Neural cell (in vitro differentiated cells): ENCODE data around the gene TRA2A. TPM values are rescaled to one million over a fixed set of nuclear protein-coding genes. Genes with fewer than 3 reads are reported as not detected.

Experiments used
- H2AFZ ChIP-seq: fragments of 200-600, 300-800 bp; sonication (generic), shearing (Covaris generic); 2 replicates; pipeline ENCODE4 v1.6.0; 2014; ENCODE audit warnings: low read depth, mild to moderate bottlenecking, antibody characterized with exemption, low read length, moderate library complexity
- H3F3A ChIP-seq: fragments of 200-600 bp; shearing (Covaris generic); 2 replicates; pipeline ENCODE4 v1.6.1; 2016; ENCODE audit warnings: mild to moderate bottlenecking, moderate library complexity, mixed read lengths, antibody characterized with exemption, low read length; ENCODE audit not compliant: insufficient read depth, poor library complexity, severe bottlenecking
- H3K27ac ChIP-seq: fragments of 200-600, 300-800 bp; sonication (generic), shearing (Covaris generic); 2 replicates; pipeline ENCODE4 v1.5.1; 2014; ENCODE audit warnings: mild to moderate bottlenecking, low read length, moderate library complexity
- H3K27me3 ChIP-seq: fragments of 300-800, 200-600 bp; sonication (generic), shearing (Covaris generic); 2 replicates; pipeline ENCODE4 v1.6.0; 2014; ENCODE audit warnings: mild to moderate bottlenecking, low read depth, low read length, moderate library complexity; ENCODE audit not compliant: insufficient read depth
- H3K36me3 ChIP-seq: fragments of 300-800, 200-600 bp; sonication (generic), shearing (Covaris generic); 2 replicates; pipeline ENCODE4 v1.5.1; 2014; ENCODE audit warnings: mild to moderate bottlenecking, antibody characterized with exemption, low read length, moderate library complexity; ENCODE audit not compliant: insufficient read depth
- H3K4me2 ChIP-seq: fragments of 300-800, 200-600 bp; sonication (generic), shearing (Covaris generic); 2 replicates; pipeline ENCODE4 v1.6.0; 2014; ENCODE audit warnings: mild to moderate bottlenecking, low read length
- H3K4me3 ChIP-seq: fragments of 300-800, 200-600 bp; sonication (generic), shearing (Covaris generic); 2 replicates; pipeline ENCODE4 v1.5.1; 2014; ENCODE audit warnings: mild to moderate bottlenecking, low read length, moderate library complexity
- H3K79me2 ChIP-seq: fragments of 200-600 bp; shearing (Covaris generic); replicated peaks from 2 replicates; pipeline ENCODE4 v1.6.0; 2014; ENCODE audit warnings: mild to moderate bottlenecking, low read length, moderate library complexity; ENCODE audit not compliant: insufficient read depth
- H3K9ac ChIP-seq: fragments of 300-800, 200-600 bp; sonication (generic), shearing (Covaris generic); 2 replicates; pipeline ENCODE4 v1.6.1; 2016; ENCODE audit warnings: mild to moderate bottlenecking, low read length, mixed read lengths
- H3K9me2 ChIP-seq: fragments of 200-600 bp; shearing (Covaris generic); 2 replicates; pipeline ENCODE4 v1.6.1; 2016; ENCODE audit warnings: mild to moderate bottlenecking, low read length, mixed read lengths; ENCODE audit not compliant: insufficient read depth
- H3K9me3 ChIP-seq: fragments of 200-600, 300-800 bp; sonication (generic), shearing (Covaris generic); 2 replicates; pipeline ENCODE4 v1.6.1; 2016; ENCODE audit warnings: mild to moderate bottlenecking, mixed run types, low read length, moderate library complexity, mixed read lengths
- H4K20me1 ChIP-seq: fragments of 200-600 bp; shearing (Covaris generic); 2 replicates; pipeline ENCODE4 v1.6.1; 2016; ENCODE audit warnings: mild to moderate bottlenecking, mixed run types; ENCODE audit not compliant: insufficient read depth
- EP300 ChIP-seq: fragments of 450-650 bp; conservative IDR thresholded peaks from 2 replicates; pipeline ENCODE4 v1.6.1; 2014; ENCODE audit warnings: antibody characterized with exemption, mild to moderate bottlenecking, moderate library complexity; ENCODE audit not compliant: poor library complexity, severe bottlenecking
- EZH2 ChIP-seq: fragments of 200-600, 300-800 bp; shearing (Covaris generic), sonication (generic); IDR thresholded peaks from 2 replicates; pipeline ENCODE4 v1.6.1; 2014; ENCODE audit warnings: antibody characterized with exemption, low read length, borderline replicate concordance, mild to moderate bottlenecking; ENCODE audit not compliant: insufficient read depth, poor library complexity, severe bottlenecking
- MXI1 ChIP-seq: fragments of 450-650 bp; conservative IDR thresholded peaks from 2 replicates; pipeline ENCODE4 v1.6.1; 2014; ENCODE audit warnings: antibody characterized with exemption, mild to moderate bottlenecking; ENCODE audit not compliant: poor library complexity, severe bottlenecking
- POLR2AphosphoS5 ChIP-seq: IDR thresholded peaks from 2 replicates; pipeline ENCODE4 v1.6.1; 2012
- RAD21 ChIP-seq: fragments of 450-650 bp; conservative IDR thresholded peaks from 2 replicates; pipeline ENCODE4 v1.6.1; 2014; ENCODE audit warnings: antibody characterized with exemption, mild to moderate bottlenecking, moderate library complexity
- SMC3 ChIP-seq: fragments of 450-650 bp; conservative IDR thresholded peaks from 2 replicates; pipeline ENCODE4 v1.6.1; 2014; ENCODE audit warnings: antibody characterized with exemption, mild to moderate bottlenecking, moderate library complexity; ENCODE audit not compliant: poor library complexity
- TAF1 ChIP-seq: IDR thresholded peaks from 2 replicates; pipeline ENCODE4 v1.6.1; 2012; ENCODE audit warnings: low read depth
- polyA plus RNA-seq: library from polyadenylated mRNA; depleted of rRNA; stranded (reverse); fragments of >200 nt; gene quantifications from 2 replicates; pipeline ENCODE4 v1.2.3, GENCODE V29; 2014
- TF ChIP-seq, protein P1 (sequence below): fragments of 450-650 bp; IDR thresholded peaks from 2 replicates; pipeline ENCODE4 v1.5.1; 2014; ENCODE audit warnings: antibody characterized with exemption, mild to moderate bottlenecking, moderate library complexity; ENCODE audit not compliant: poor library complexity, severe bottlenecking
- TF ChIP-seq, protein P2 (sequence below): IDR thresholded peaks from 2 replicates; pipeline ENCODE4 v1.6.1; 2012; ENCODE audit warnings: borderline replicate concordance

Gene TRA2A
- polyA plus RNA-seq, 1 donor from 2014 or later: 188 TPM

DNA sequence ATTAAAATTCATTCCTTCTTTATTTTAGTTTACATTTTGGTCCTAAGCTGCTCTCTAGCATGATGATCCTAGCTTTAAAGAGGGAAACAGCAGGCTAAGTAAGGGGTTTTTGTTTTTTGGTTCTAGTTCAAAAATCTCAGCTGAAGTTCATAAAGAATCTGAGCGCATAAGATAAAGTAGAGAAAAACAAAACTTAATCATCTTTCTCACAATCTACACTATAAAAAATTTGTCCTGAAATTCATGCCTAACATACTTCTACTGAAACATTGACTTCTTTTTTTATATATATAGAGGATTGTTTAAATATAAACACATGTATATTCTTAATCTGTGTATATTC, 54.7 kb downstream of the TRA2A start:
- no peak overlapping the region for H3K4me3 ChIP-seq

DNA sequence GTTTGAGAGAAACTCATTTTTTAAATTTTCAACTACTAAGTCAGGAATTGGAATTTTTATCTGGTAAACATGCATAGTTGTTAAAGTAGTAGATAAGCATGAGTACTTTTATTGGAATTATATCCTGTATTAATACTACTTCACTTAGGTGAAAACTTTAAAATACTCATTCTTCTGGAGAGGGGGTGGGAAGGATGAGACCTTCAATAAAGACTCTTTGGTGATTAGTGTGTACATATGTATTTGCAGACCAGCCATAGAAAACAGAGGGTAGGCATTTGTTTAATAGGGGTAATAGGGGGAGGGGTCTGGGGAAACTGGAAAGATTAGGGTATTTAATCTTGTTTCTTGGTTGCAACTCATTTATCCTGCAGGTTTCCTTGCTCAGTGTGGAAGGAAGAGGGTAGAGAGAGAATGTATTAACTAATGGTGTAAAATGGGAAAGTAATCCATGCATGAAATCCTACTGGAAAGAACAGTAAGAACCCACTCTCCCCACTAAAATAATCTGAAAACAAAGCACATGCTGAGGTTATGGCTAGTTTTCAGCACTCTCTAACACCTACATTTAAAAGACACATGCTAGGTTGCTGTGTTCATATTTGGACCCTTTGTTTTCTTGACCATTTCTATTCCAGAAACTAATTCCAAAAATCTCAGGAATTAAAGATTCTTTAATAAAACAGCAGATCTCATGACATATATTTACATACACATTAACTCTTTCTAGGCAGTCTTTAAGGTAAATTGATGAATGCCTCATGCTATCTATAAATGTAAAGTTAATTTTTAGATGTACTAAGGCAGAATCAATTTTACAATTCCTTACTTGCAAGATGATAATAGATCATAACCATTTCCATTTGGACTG, 55.3 kb downstream of the TRA2A start:
- no peak overlapping the region for H3K4me3 ChIP-seq
- no peak overlapping the region for H3K9ac ChIP-seq
- TF ChIP-seq RAD21 (no peak), SMC3 (no peak), TAF1 (no peak), POLR2AphosphoS5 (no peak), EZH2 (no peak), MXI1 (no peak), EP300 (no peak)
- TF ChIP-seq, protein P1, sequence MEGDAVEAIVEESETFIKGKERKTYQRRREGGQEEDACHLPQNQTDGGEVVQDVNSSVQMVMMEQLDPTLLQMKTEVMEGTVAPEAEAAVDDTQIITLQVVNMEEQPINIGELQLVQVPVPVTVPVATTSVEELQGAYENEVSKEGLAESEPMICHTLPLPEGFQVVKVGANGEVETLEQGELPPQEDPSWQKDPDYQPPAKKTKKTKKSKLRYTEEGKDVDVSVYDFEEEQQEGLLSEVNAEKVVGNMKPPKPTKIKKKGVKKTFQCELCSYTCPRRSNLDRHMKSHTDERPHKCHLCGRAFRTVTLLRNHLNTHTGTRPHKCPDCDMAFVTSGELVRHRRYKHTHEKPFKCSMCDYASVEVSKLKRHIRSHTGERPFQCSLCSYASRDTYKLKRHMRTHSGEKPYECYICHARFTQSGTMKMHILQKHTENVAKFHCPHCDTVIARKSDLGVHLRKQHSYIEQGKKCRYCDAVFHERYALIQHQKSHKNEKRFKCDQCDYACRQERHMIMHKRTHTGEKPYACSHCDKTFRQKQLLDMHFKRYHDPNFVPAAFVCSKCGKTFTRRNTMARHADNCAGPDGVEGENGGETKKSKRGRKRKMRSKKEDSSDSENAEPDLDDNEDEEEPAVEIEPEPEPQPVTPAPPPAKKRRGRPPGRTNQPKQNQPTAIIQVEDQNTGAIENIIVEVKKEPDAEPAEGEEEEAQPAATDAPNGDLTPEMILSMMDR: no peak
- TF ChIP-seq, protein P2, sequence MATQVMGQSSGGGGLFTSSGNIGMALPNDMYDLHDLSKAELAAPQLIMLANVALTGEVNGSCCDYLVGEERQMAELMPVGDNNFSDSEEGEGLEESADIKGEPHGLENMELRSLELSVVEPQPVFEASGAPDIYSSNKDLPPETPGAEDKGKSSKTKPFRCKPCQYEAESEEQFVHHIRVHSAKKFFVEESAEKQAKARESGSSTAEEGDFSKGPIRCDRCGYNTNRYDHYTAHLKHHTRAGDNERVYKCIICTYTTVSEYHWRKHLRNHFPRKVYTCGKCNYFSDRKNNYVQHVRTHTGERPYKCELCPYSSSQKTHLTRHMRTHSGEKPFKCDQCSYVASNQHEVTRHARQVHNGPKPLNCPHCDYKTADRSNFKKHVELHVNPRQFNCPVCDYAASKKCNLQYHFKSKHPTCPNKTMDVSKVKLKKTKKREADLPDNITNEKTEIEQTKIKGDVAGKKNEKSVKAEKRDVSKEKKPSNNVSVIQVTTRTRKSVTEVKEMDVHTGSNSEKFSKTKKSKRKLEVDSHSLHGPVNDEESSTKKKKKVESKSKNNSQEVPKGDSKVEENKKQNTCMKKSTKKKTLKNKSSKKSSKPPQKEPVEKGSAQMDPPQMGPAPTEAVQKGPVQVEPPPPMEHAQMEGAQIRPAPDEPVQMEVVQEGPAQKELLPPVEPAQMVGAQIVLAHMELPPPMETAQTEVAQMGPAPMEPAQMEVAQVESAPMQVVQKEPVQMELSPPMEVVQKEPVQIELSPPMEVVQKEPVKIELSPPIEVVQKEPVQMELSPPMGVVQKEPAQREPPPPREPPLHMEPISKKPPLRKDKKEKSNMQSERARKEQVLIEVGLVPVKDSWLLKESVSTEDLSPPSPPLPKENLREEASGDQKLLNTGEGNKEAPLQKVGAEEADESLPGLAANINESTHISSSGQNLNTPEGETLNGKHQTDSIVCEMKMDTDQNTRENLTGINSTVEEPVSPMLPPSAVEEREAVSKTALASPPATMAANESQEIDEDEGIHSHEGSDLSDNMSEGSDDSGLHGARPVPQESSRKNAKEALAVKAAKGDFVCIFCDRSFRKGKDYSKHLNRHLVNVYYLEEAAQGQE: no peak
- H3K79me2 ChIP-seq: peaks cover 63% of the 10 kb centered on the region
- H3F3A ChIP-seq: peaks cover 7% of the 10 kb centered on the region
- no peaks in the 10 kb centered on the region for H3K27me3 ChIP-seq
- H3K27ac ChIP-seq: no peak overlapping the region
- H2AFZ ChIP-seq: no peak overlapping the region
- no peaks in the 10 kb centered on the region for H3K9me3 ChIP-seq
- no peak overlapping the region for H3K4me2 ChIP-seq
- no peaks in the 10 kb centered on the region for H4K20me1 ChIP-seq
- H3K9me2 ChIP-seq: no peaks in the 10 kb centered on the region
- H3K36me3 ChIP-seq: no peaks in the 10 kb centered on the region

More for the DNA sequence above, 54.7 kb downstream of the TRA2A start:
- Histone ChIP-seq H2AFZ (no peak overlapping the region), H3F3A (peaks cover 3% of the 10 kb centered on the region), H4K20me1 (no peaks in the 10 kb centered on the region), H3K9ac (no peak overlapping the region), H3K27me3 (no peaks in the 10 kb centered on the region), H3K79me2 (peaks cover 59% of the 10 kb centered on the region), H3K9me2 (no peaks in the 10 kb centered on the region), H3K4me2 (no peak overlapping the region), H3K9me3 (no peaks in the 10 kb centered on the region), H3K36me3 (no peaks in the 10 kb centered on the region), H3K27ac (no peak overlapping the region)
- TF ChIP-seq EP300: no peak
- no peak for TF ChIP-seq RAD21
- no peak for TF ChIP-seq MXI1
- TF ChIP-seq, protein P2: no peak
